Tibial artery (tissue), 4 donors: Measurements from ENCODE around the gene CKAP2L.

Experiments
- DNase-seq, 2 donors: peaks; one replicate each; pipeline ENCODE4 v3.0.0-alpha.2; 2019
- H3K27ac ChIP-seq, 2 donors: fragments of 200-600 bp; sonication (generic) in 1 of 2; 1 replicate in 1 of 2; 2 replicates in 1 of 2; pipeline ENCODE4 v1.5.1; 2018 to 2019; ENCODE audit warnings: mild to moderate bottlenecking in 1 of 2
- H3K27me3 ChIP-seq, 2 donors: fragments of 200-600 bp; sonication (generic) in 1 of 2; one replicate each; pipeline versions ENCODE4 v1.5.1 to v1.6.0; 2016 to 2019
- H3K36me3 ChIP-seq, 3 donors: fragments of 200-600 bp; sonication (generic) in 2 of 3; one replicate each; pipeline ENCODE4 v1.5.1; 2016 to 2019; ENCODE audit warnings: mild to moderate bottlenecking in 2 of 3
- H3K4me1 ChIP-seq, 4 donors: fragments of 200-600 bp; sonication (generic) in 2 of 4; 1 replicate in 3 of 4; 2 replicates in 1 of 4; pipeline ENCODE4 v1.5.1; 2016 to 2019
- H3K4me3 ChIP-seq, 2 donors: fragments of 200-600 bp; sonication (generic) in 1 of 2; 1 replicate in 1 of 2; 2 replicates in 1 of 2; pipeline ENCODE4 v1.5.1; 2018 to 2019; ENCODE audit warnings: mild to moderate bottlenecking in 2 of 2
- H3K9me3 ChIP-seq, 3 donors: fragments of 200-600 bp; sonication (generic) in 1 of 3; one replicate each; pipeline ENCODE4 v1.5.1; 2016 to 2019
- intact Hi-C: fragments of 100-400 bp; cut with DNase I; formaldehyde crosslinking; loops from one replicate; pipeline ENCODE4 v1.15.0; 2023; ENCODE audit warnings: low total_unique reads
- TF ChIP-seq, protein P1 (sequence below), 2 experiments: fragments of 200-600 bp in 1 of 2; fragments of 450-650 bp in 1 of 2; IDR thresholded peaks; one replicate each; pipeline ENCODE4 v1.5.1; 2017 to 2019; ENCODE audit warnings: antibody characterized with exemption in 2 of 2, mild to moderate bottlenecking in 1 of 2, moderate library complexity in 1 of 2

The CKAP2L gene

DNA sequence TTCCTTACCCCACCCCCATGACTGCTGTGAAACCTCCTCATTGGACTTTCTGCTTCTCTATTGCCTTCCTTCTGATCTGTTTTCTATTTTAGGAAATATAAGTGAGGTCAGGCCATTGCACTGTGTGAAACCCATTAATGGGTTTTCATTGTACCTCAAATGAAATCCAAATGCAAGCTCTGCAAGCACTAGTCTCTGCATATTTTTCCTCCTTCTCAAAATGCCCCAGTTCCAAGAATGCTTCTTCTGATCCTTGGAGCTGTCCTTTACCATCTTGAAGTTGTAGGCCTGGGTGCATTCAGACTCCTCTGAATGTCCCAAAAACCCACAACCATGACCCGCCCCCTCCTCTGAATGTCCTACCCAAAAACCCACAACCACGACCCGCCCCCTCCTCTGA, 11.7 kb upstream of the CKAP2L start:
- no peaks in the 10 kb centered on the region for H3K9me3 ChIP-seq
- H3K36me3 ChIP-seq: no peaks in the 10 kb centered on the region
- H3K4me1 ChIP-seq: no peaks in the 10 kb centered on the region
- intact Hi-C loops: no loop called here
- H3K27me3 ChIP-seq: no peaks in the 10 kb centered on the region
- TF ChIP-seq, protein P1, sequence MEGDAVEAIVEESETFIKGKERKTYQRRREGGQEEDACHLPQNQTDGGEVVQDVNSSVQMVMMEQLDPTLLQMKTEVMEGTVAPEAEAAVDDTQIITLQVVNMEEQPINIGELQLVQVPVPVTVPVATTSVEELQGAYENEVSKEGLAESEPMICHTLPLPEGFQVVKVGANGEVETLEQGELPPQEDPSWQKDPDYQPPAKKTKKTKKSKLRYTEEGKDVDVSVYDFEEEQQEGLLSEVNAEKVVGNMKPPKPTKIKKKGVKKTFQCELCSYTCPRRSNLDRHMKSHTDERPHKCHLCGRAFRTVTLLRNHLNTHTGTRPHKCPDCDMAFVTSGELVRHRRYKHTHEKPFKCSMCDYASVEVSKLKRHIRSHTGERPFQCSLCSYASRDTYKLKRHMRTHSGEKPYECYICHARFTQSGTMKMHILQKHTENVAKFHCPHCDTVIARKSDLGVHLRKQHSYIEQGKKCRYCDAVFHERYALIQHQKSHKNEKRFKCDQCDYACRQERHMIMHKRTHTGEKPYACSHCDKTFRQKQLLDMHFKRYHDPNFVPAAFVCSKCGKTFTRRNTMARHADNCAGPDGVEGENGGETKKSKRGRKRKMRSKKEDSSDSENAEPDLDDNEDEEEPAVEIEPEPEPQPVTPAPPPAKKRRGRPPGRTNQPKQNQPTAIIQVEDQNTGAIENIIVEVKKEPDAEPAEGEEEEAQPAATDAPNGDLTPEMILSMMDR (IDR thresholded peaks at IDR 0.05): no peak
- DNase-seq: no peak
- no peak overlapping the region for H3K27ac ChIP-seq
- no peak overlapping the region for H3K4me3 ChIP-seq

- H3K4me3 ChIP-seq: no peak overlapping the region
- no peaks in the 10 kb centered on the region for H3K36me3 ChIP-seq
- H3K9me3 ChIP-seq: no peaks in the 10 kb centered on the region
- H3K27ac ChIP-seq: no peak overlapping the region
- intact Hi-C loops: no loop called here
- H3K4me1 ChIP-seq: no peaks in the 10 kb centered on the region
- no peak for DNase-seq
- no peaks in the 10 kb centered on the region for H3K27me3 ChIP-seq
- TF ChIP-seq, protein P1 (IDR thresholded peaks at IDR 0.05): no peak
Measured at GRCh38 chr2:112774536-112775285, 10.3 kb upstream of the CKAP2L start.

- Histone ChIP-seq H3K4me3 (no peak overlapping the region), H3K4me1 (no peaks in the 10 kb centered on the region), H3K27me3 (no peaks in the 10 kb centered on the region), H3K9me3 (no peaks in the 10 kb centered on the region), H3K36me3 (no peaks in the 10 kb centered on the region), H3K27ac (no peak overlapping the region)
- TF ChIP-seq, protein P1 (IDR thresholded peaks at IDR 0.05): no peak
- DNase-seq: no peak
- intact Hi-C loops: no loop called here
Measured at GRCh38 chr2:112773556-112773955, 9.1 kb upstream of the CKAP2L start.

GRCh38 chr2:112772911-112773475, 8.6 kb upstream of the CKAP2L start:
- TF ChIP-seq, protein P1 (IDR thresholded peaks at IDR 0.05): no peak
- no peak overlapping the region for H3K27ac ChIP-seq
- DNase-seq: no peak
- intact Hi-C loops: no loop called here
- no peaks in the 10 kb centered on the region for H3K9me3 ChIP-seq
- H3K4me1 ChIP-seq: no peaks in the 10 kb centered on the region
- H3K36me3 ChIP-seq: no peaks in the 10 kb centered on the region
- no peak overlapping the region for H3K4me3 ChIP-seq
- no peaks in the 10 kb centered on the region for H3K27me3 ChIP-seq

GRCh38 chr2:112772322-112772721, 7.9 kb upstream of the CKAP2L start:
- DNase-seq: no peak
- no peaks in the 10 kb centered on the region for H3K9me3 ChIP-seq
- no peaks in the 10 kb centered on the region for H3K27me3 ChIP-seq
- intact Hi-C loops: no loop called here
- TF ChIP-seq, protein P1 (IDR thresholded peaks at IDR 0.05): no peak
- no peak overlapping the region for H3K27ac ChIP-seq
- no peaks in the 10 kb centered on the region for H3K4me1 ChIP-seq
- no peak overlapping the region for H3K4me3 ChIP-seq
- no peaks in the 10 kb centered on the region for H3K36me3 ChIP-seq
